ENCODE measurements around the gene ROBO4.

The ROBO4 gene

GRCh38 chr11:124917115-124917637, 19.5 kb upstream of the ROBO4 start:
- DNase-seq = no peak

- no peak for DNase-seq
Observed at GRCh38 chr11:124916370-124916710, 18.7 kb upstream of the ROBO4 start.

GRCh38 chr11:124915541-124916369, 18.1 kb upstream of the ROBO4 start:
- no peak for DNase-seq

- DNase-seq = no peak
Observed at GRCh38 chr11:124902616-124903015, 5.0 kb upstream of the ROBO4 start.

GRCh38 chr11:124900464-124900863, 2.8 kb upstream of the ROBO4 start:
- no peak for DNase-seq

GRCh38 chr11:124899383-124900145, 1.9 kb upstream of the ROBO4 start:
- no peak for DNase-seq

GRCh38 chr11:124898711-124899110, 1.0 kb upstream of the ROBO4 start:
- no peak for DNase-seq

- DNase-seq = no peak
Observed at GRCh38 chr11:124898263-124898680, 607 bp upstream of the ROBO4 start.

GRCh38 chr11:124896821-124897391, 759 bp downstream of the ROBO4 start:
- DNase-seq = no peak

GRCh38 chr11:124896071-124896750, 1.5 kb downstream of the ROBO4 start:
- no peak for DNase-seq

- no peak for DNase-seq
Observed at GRCh38 chr11:124895471-124895971, 2.1 kb downstream of the ROBO4 start.

- DNase-seq = no peak
Observed at GRCh38 chr11:124894606-124895430, 2.8 kb downstream of the ROBO4 start.

- DNase-seq = no peak
Observed at GRCh38 chr11:124893781-124894401, 3.8 kb downstream of the ROBO4 start.

- no peak for DNase-seq
Observed at GRCh38 chr11:124892750-124893454, 4.8 kb downstream of the ROBO4 start.

GRCh38 chr11:124892146-124892545, 5.5 kb downstream of the ROBO4 start:
- DNase-seq = no peak

GRCh38 chr11:124891373-124891861, 6.2 kb downstream of the ROBO4 start:
- DNase-seq = no peak

GRCh38 chr11:124890683-124891372, 6.8 kb downstream of the ROBO4 start:
- DNase-seq = no peak

GRCh38 chr11:124890151-124890550, 7.5 kb downstream of the ROBO4 start:
- no peak for DNase-seq

- no peak for DNase-seq
Observed at GRCh38 chr11:124889191-124890091, 8.2 kb downstream of the ROBO4 start.
